Stomach (tissue), 9 donors: ENCODE measurements around the gene HSD17B11. TPM values are rescaled to one million over a fixed set of nuclear protein-coding genes. Genes with fewer than 3 reads are reported as not detected.
A peak's percentile ranks its signal among the peaks of the same experiment; 100 is the strongest.

Experiments
- DNase-seq, 2 donors: peaks; one replicate each; pipeline versions ENCODE4 v3.0.0 to v3.0.0-alpha.2; 2013 to 2019
- H3K27ac ChIP-seq, 5 donors: fragments of 200-600 bp in 4 of 5; sonication (generic) in 4 of 5; one replicate each; pipeline ENCODE4 v1.5.1; 2013 to 2019; ENCODE audit warnings: mild to moderate bottlenecking in 1 of 5, moderate library complexity in 1 of 5
- H3K27me3 ChIP-seq, 3 donors: fragments of 200-600 bp; sonication (generic); one replicate each; pipeline ENCODE4 v1.5.1; 2017 to 2019; ENCODE audit warnings: mixed run types in 1 of 3
- H3K36me3 ChIP-seq, 4 donors: fragments of 200-600 bp; sonication (generic); 1 replicate in 3 of 4; 2 replicates in 1 of 4; pipeline ENCODE4 v1.5.1; 2016 to 2019
- H3K4me1 ChIP-seq, 4 donors: fragments of 200-600 bp; sonication (generic); one replicate each; pipeline ENCODE4 v1.5.1; 2016 to 2019
- H3K4me3 ChIP-seq, 4 donors: fragments of 200-600 bp; sonication (generic) in 3 of 4; one replicate each; pipeline ENCODE4 v1.5.1; 2016 to 2019; ENCODE audit warnings: mild to moderate bottlenecking in 1 of 4
- H3K9me3 ChIP-seq, 4 donors: fragments of 200-600 bp; sonication (generic); one replicate each; pipeline ENCODE4 v1.5.1; 2016 to 2019
- CTCF ChIP-seq, 7 experiments: fragments of 450-650 bp in 4 of 7; fragments of 200-600 bp in 3 of 7; sonication (generic) in 3 of 7; IDR thresholded peaks; one replicate each; pipeline ENCODE4 v1.5.1; 2016 to 2019; ENCODE audit warnings: antibody characterized with exemption in 7 of 7, control low read depth in 2 of 7, mild to moderate bottlenecking in 1 of 7
- EP300 ChIP-seq: sonication (generic); formaldehyde crosslinking; IDR thresholded peaks from one replicate; pipeline ENCODE4 v1.6.1; 2017; ENCODE audit warnings: antibody characterized with exemption
- POLR2A ChIP-seq, 4 donors: fragments of 450-650 bp; IDR thresholded peaks; one replicate each; pipeline ENCODE4 v1.6.1; 2016; ENCODE audit warnings: antibody characterized with exemption in 4 of 4, control low read depth in 2 of 4, mild to moderate bottlenecking in 1 of 4, moderate library complexity in 1 of 4
- POLR2AphosphoS5 ChIP-seq, 3 donors: sonication (generic); formaldehyde crosslinking; IDR thresholded peaks; one replicate each; pipeline ENCODE4 v1.6.1; 2016; ENCODE audit warnings: antibody characterized with exemption in 3 of 3
- WGBS, 5 donors: extraction: QIAGEN DNeasy Blood & Tissue Kit in 3 of 5; methylation state at CpG; one replicate each; pipeline versions ENCODE4 v1.1.5 to v1.1.7; 2013 to 2018; 5-methylcytosine and 5-hydroxymethylcytosine counted together
- intact Hi-C: fragments of 100-400 bp; cut with DNase I; formaldehyde crosslinking; loops from one replicate; pipeline ENCODE4 v1.15.1; 2023; ENCODE audit warnings: low total_unique reads
- polyA plus RNA-seq, 3 donors: library from polyadenylated mRNA; stranded (reverse); fragments of 200-250 nt; gene quantifications; one replicate each; pipeline ENCODE4 v1.2.3, GENCODE V29; 2013
- total RNA-seq, 5 donors: library from RNA; depleted of rRNA; stranded (reverse); fragments of >200 nt; gene quantifications; one replicate each; pipeline versions ENCODE4 v1.1.0 to v1.2.3, GENCODE V29; 2014 to 2016
- donor health status: healthy with polysubstance abuse.
- donor health status: Bipolar disorder and iron deficiency.
- donor health status: healthy.

The HSD17B11 gene
- total and polyA plus RNA-seq, 8 donors = 14.4 to 116 (median 55.8) TPM

GRCh38 chr4:87356832-87357526, 34.0 kb downstream of the HSD17B11 start:
- H3K27me3 ChIP-seq = no peaks in the 10 kb centered on the region
- no peak overlapping the region for H3K27ac ChIP-seq
- H3K4me3 ChIP-seq = no peak overlapping the region
- H3K36me3 ChIP-seq = peaks cover 0 to 72% (median 56%) of the 10 kb centered on the region in 4 donors
- H3K9me3 ChIP-seq = no peaks in the 10 kb centered on the region
- TF ChIP-seq CTCF (IDR thresholded peaks at IDR 0.05) = no peak
- no peak for TF ChIP-seq EP300
- H3K4me1 ChIP-seq = peaks cover 0 to 8% (median 3%) of the 10 kb centered on the region in 4 donors
- intact Hi-C loops = no loop called here
- 75 to 92% (median 83%) methylated on average over 2 of the region's 2 CpGs for WGBS, 5 donors
- DNase-seq = no peak

- peak overlapping the region in 4 of 5 donors; percentile 1 to 50 (median 24) for H3K27ac ChIP-seq
- no peaks in the 10 kb centered on the region for H3K9me3 ChIP-seq
- intact Hi-C loops = no loop called here
- no peaks in the 10 kb centered on the region for H3K27me3 ChIP-seq
- H3K36me3 ChIP-seq = peaks cover 0 to 49% (median 41%) of the 10 kb centered on the region in 4 donors
- peaks cover 0 to 8% (median 0%) of the 10 kb centered on the region in 4 donors for H3K4me1 ChIP-seq
- TF ChIP-seq POLR2AphosphoS5 (IDR thresholded peaks at IDR 0.05) (no peak), POLR2A (IDR thresholded peaks at IDR 0.05) (no peak), EP300 (no peak), CTCF (IDR thresholded peaks at IDR 0.05) (no peak)
- WGBS, 5 donors = 69 to 87% (median 81%) methylated on average over 7 of the region's 7 CpGs
- no peak overlapping the region for H3K4me3 ChIP-seq
- DNase-seq = no peak
Observed at GRCh38 chr4:87354168-87355102, 36.6 kb downstream of the HSD17B11 start.

GRCh38 chr4:87353592-87353991, 37.4 kb downstream of the HSD17B11 start:
- H3K36me3 ChIP-seq = peaks cover 0 to 40% (median 33%) of the 10 kb centered on the region in 4 donors
- TF ChIP-seq POLR2A (IDR thresholded peaks at IDR 0.05) (no peak), CTCF (IDR thresholded peaks at IDR 0.05) (peak in 4 of 7 experiments; percentile 33 to 47 (median 38))
- H3K4me1 ChIP-seq = peaks cover 0 to 8% (median 0%) of the 10 kb centered on the region in 4 donors
- no peaks in the 10 kb centered on the region for H3K9me3 ChIP-seq
- intact Hi-C loops = no loop called here
- peak in 1 of 2 donors; percentile 49 for DNase-seq
- no peaks in the 10 kb centered on the region for H3K27me3 ChIP-seq
- peak overlapping the region in 4 of 5 donors; percentile 1 to 50 (median 24) for H3K27ac ChIP-seq
- H3K4me3 ChIP-seq = no peak overlapping the region
- 28 to 62% (median 36%) methylated on average over 3 of the region's 3 CpGs for WGBS, 5 donors

- peaks cover 0 to 20% (median 12%) of the 10 kb centered on the region in 4 donors for H3K9me3 ChIP-seq
- H3K27me3 ChIP-seq = no peaks in the 10 kb centered on the region
- no peak overlapping the region for H3K4me3 ChIP-seq
- intact Hi-C loops = no loop called here
- TF ChIP-seq EP300 (no peak), POLR2AphosphoS5 (IDR thresholded peaks at IDR 0.05) (no peak), CTCF (IDR thresholded peaks at IDR 0.05) (no peak), POLR2A (IDR thresholded peaks at IDR 0.05) (no peak)
- peaks cover 0 to 6% (median 0%) of the 10 kb centered on the region in 4 donors for H3K4me1 ChIP-seq
- no peak for DNase-seq
- no peak overlapping the region for H3K27ac ChIP-seq
- peaks cover 6 to 48% (median 43%) of the 10 kb centered on the region in 4 donors for H3K36me3 ChIP-seq
Observed at GRCh38 chr4:87345139-87345538, 45.8 kb downstream of the HSD17B11 start.
